OCI-LY1 (cell line): ENCODE measurements around the gene CDH13.

Source experiments
- H2AFZ ChIP-seq: fragments of 200-600 bp; sonication (generic), shearing (Covaris generic); 2 replicates; pipeline ENCODE4 v1.6.0; 2014; ENCODE audit warnings: antibody characterized with exemption, mild to moderate bottlenecking, low read length
- H3F3A ChIP-seq: fragments of 200-600 bp; sonication (generic), shearing (Covaris generic); 2 replicates; pipeline ENCODE4 v1.6.0; 2014; ENCODE audit warnings: mild to moderate bottlenecking, antibody characterized with exemption, low read length, moderate library complexity; ENCODE audit not compliant: insufficient read depth
- H3K27ac ChIP-seq: fragments of 200-600 bp; sonication (generic); 2 replicates; pipeline ENCODE4 v1.5.1; 2014; ENCODE audit warnings: low read length, mixed run types, mild to moderate bottlenecking, low read depth; ENCODE audit not compliant: poor library complexity, severe bottlenecking
- H3K27me3 ChIP-seq: fragments of 200-600 bp; sonication (generic); 2 replicates; pipeline ENCODE4 v1.6.0; 2014; ENCODE audit warnings: antibody characterized with exemption, mild to moderate bottlenecking, low read length, moderate library complexity; ENCODE audit not compliant: insufficient read depth
- H3K36me3 ChIP-seq: fragments of 200-600 bp; sonication (generic); 2 replicates; pipeline ENCODE4 v1.6.1; 2014; ENCODE audit warnings: mild to moderate bottlenecking, antibody characterized with exemption, low read length, moderate library complexity, mixed read lengths; ENCODE audit not compliant: insufficient read depth
- H3K4me1 ChIP-seq: fragments of 200-600 bp; sonication (generic); 2 replicates; pipeline ENCODE4 v1.5.1; 2014; ENCODE audit warnings: mild to moderate bottlenecking, low read length, moderate library complexity; ENCODE audit not compliant: insufficient read depth, severe bottlenecking
- H3K4me2 ChIP-seq: fragments of 200-600 bp; sonication (generic), shearing (Covaris generic); 2 replicates; pipeline ENCODE4 v1.6.1; 2014; ENCODE audit warnings: low read length
- H3K4me3 ChIP-seq: fragments of 200-600 bp; sonication (generic); 2 replicates; pipeline ENCODE4 v1.5.1; 2014; ENCODE audit warnings: low read length, low read depth, mild to moderate bottlenecking, mixed read lengths; ENCODE audit not compliant: poor library complexity, severe bottlenecking
- H3K79me2 ChIP-seq: fragments of 200-600 bp; shearing (Covaris generic); 2 replicates; pipeline ENCODE4 v1.6.1; 2016; ENCODE audit warnings: mixed run types, low read length, mixed read lengths; ENCODE audit not compliant: insufficient read depth
- H3K9ac ChIP-seq: fragments of 200-600 bp; sonication (generic), shearing (Covaris generic); 2 replicates; pipeline ENCODE4 v1.6.1; 2014; ENCODE audit warnings: mild to moderate bottlenecking, low read length, mixed read lengths
- H3K9me2 ChIP-seq: fragments of 200-600 bp; sonication (generic), shearing (Covaris generic); 2 replicates; pipeline ENCODE4 v1.6.1; 2014; ENCODE audit warnings: low read depth, mild to moderate bottlenecking, low read length, mixed read lengths
- H3K9me3 ChIP-seq: fragments of 200-600 bp; shearing (Covaris generic); 2 replicates; pipeline ENCODE4 v1.6.1; 2014; ENCODE audit warnings: low read length, mixed read lengths
- H4K20me1 ChIP-seq: fragments of 200-600 bp; sonication (generic), shearing (Covaris generic); 2 replicates; pipeline ENCODE4 v1.6.0; 2016; ENCODE audit warnings: mild to moderate bottlenecking, low read length; ENCODE audit not compliant: insufficient read depth
- EZH2 ChIP-seq: fragments of 200-600 bp; sonication (generic), shearing (Covaris generic); IDR thresholded peaks from 2 replicates; pipeline ENCODE4 v1.8.0; 2017; ENCODE audit warnings: borderline replicate concordance, mixed run types, mild to moderate bottlenecking, antibody characterized with exemption, low read length, moderate library complexity, mixed read lengths
- TF ChIP-seq, protein P1 (sequence below): fragments of 200-600 bp; sonication (generic), shearing (Covaris generic); IDR thresholded peaks from 2 replicates; pipeline ENCODE4 v1.5.1; 2017; ENCODE audit warnings: mild to moderate bottlenecking, antibody characterized with exemption, low read length, moderate library complexity, mixed read lengths

Gene CDH13

DNA sequence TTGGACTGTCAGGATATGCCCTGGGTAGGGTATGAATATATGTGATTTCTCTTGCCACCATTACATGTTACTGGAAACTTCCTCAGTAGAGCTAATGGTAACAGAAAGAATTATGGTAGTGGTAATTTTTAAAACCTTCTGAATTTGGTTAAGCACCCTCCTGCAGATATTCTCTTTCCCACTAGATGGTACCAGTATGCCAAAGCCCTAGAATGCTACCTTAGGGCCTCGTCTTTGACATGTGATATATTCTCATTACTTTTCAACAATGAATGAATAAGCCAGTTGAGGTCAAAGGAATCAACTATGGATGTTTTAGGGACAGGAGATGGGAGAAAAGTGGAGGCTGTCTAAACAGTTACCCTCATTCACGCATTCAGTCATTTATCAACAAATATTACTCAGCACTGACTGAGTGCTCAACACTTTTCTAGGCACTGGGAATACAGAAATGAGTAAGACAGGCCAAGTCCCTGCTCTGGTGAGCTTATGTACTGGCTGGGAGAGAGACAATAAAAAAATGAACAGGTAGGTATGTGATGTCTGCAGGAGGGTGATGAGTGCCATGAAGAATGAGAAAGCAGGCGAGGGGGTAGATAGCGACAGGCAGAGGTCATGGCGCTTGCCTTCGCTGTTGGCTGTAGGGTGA is 14.7 kb downstream of the CDH13 start:
- Histone ChIP-seq H3K4me2 (no peak overlapping the region), H4K20me1 (no peaks in the 10 kb centered on the region), H2AFZ (no peak overlapping the region), H3K79me2 (no peaks in the 10 kb centered on the region), H3K27ac (no peak overlapping the region), H3K9ac (no peak overlapping the region), H3K36me3 (no peaks in the 10 kb centered on the region), H3K4me3 (no peak overlapping the region), H3K9me3 (no peaks in the 10 kb centered on the region), H3K27me3 (no peaks in the 10 kb centered on the region), H3F3A (no peaks in the 10 kb centered on the region), H3K4me1 (no peaks in the 10 kb centered on the region), H3K9me2 (no peaks in the 10 kb centered on the region)
- TF ChIP-seq, protein P1, sequence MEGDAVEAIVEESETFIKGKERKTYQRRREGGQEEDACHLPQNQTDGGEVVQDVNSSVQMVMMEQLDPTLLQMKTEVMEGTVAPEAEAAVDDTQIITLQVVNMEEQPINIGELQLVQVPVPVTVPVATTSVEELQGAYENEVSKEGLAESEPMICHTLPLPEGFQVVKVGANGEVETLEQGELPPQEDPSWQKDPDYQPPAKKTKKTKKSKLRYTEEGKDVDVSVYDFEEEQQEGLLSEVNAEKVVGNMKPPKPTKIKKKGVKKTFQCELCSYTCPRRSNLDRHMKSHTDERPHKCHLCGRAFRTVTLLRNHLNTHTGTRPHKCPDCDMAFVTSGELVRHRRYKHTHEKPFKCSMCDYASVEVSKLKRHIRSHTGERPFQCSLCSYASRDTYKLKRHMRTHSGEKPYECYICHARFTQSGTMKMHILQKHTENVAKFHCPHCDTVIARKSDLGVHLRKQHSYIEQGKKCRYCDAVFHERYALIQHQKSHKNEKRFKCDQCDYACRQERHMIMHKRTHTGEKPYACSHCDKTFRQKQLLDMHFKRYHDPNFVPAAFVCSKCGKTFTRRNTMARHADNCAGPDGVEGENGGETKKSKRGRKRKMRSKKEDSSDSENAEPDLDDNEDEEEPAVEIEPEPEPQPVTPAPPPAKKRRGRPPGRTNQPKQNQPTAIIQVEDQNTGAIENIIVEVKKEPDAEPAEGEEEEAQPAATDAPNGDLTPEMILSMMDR: peak; percentile 59
- no peak for TF ChIP-seq EZH2

DNA sequence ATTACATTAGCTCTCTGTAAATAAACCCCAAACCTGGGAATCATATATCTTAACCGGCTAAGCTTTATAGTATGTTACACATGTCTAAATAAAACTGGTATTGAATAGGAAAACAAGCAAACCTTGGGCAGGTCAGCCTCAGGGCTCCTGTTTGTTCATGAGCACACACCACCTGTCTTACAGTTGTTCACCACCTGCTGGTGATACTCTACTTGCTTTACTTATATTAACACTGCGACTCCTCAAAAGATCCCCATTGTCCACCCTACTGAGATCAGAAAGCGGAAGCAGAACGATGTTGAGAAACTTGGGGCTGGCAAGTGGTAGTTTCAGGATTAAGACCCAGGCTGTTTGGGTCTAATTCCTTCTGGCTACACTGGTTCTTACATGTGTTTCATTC is 16.4 kb downstream of the CDH13 start:
- Histone ChIP-seq H3K9ac (no peak overlapping the region), H3F3A (no peaks in the 10 kb centered on the region), H3K4me1 (no peaks in the 10 kb centered on the region), H3K9me3 (no peaks in the 10 kb centered on the region), H2AFZ (no peak overlapping the region), H3K4me2 (no peak overlapping the region), H3K79me2 (no peaks in the 10 kb centered on the region), H4K20me1 (no peaks in the 10 kb centered on the region), H3K27ac (no peak overlapping the region), H3K27me3 (no peaks in the 10 kb centered on the region), H3K9me2 (no peaks in the 10 kb centered on the region), H3K4me3 (no peak overlapping the region), H3K36me3 (no peaks in the 10 kb centered on the region)
- no peak for TF ChIP-seq EZH2
- TF ChIP-seq, protein P1: no peak

DNA sequence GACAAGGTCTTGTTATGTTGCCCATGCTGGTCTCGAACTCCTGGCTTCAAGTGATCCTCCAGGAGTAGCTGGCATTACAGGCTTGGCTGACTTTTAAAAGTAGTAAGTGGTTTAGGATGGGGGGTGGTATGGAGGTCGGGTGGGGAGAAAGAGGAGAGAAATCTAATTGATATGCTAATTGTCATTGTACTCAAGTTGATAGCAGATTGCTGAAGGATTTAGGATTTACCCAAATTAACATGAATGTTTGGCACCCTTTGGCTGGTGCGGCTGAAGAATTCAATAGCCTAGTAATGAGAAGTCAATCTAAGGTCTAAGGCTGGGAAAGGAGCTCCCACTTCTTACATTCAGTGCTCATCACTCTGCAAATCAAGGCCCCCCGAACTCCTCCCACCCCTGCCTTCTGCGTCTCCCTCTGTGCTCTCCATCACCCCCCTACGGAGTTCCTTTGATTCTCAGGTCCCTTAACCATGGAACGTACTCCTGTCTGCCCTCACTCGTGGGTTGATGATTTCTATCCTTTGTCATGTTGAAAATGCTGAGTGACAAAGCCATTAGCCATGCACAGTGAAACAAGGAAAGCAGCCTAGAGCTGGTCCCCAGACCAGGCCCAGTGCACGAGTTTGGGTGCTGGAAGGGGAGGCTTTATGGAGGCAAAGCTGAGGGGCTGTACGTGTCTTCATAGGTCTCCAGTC is 17.3 kb downstream of the CDH13 start:
- Histone ChIP-seq H3K4me2 (no peak overlapping the region), H4K20me1 (no peaks in the 10 kb centered on the region), H3K4me3 (no peak overlapping the region), H3K9me3 (no peaks in the 10 kb centered on the region), H3K9me2 (no peaks in the 10 kb centered on the region), H3K79me2 (no peaks in the 10 kb centered on the region), H2AFZ (no peak overlapping the region), H3K27ac (no peak overlapping the region), H3K9ac (no peak overlapping the region), H3K36me3 (no peaks in the 10 kb centered on the region), H3K4me1 (no peaks in the 10 kb centered on the region), H3F3A (no peaks in the 10 kb centered on the region), H3K27me3 (no peaks in the 10 kb centered on the region)
- TF ChIP-seq EZH2: no peak
- TF ChIP-seq, protein P1: no peak
